HFF-Myc (cell line): ENCODE results near the gene C16orf74.

Source experiments
- DNase-seq: peaks from one replicate; pipeline ENCODE4 v3.0.0-alpha.2; 2011; ENCODE audit warnings: low read depth; ENCODE audit errors: extremely low read depth
- H3K4me3 ChIP-seq: replicated peaks from 2 replicates; pipeline ENCODE4 v1.5.1; 2011; ENCODE audit warnings: low read depth, mild to moderate bottlenecking, control low read depth, low read length
- TF ChIP-seq, protein P1 (sequence below): IDR thresholded peaks from 2 replicates; pipeline ENCODE4 v1.5.1; 2012; ENCODE audit warnings: mild to moderate bottlenecking, low read depth, low read length, control low read depth; ENCODE audit errors: missing control alignments

C16orf74 gene

DNA sequence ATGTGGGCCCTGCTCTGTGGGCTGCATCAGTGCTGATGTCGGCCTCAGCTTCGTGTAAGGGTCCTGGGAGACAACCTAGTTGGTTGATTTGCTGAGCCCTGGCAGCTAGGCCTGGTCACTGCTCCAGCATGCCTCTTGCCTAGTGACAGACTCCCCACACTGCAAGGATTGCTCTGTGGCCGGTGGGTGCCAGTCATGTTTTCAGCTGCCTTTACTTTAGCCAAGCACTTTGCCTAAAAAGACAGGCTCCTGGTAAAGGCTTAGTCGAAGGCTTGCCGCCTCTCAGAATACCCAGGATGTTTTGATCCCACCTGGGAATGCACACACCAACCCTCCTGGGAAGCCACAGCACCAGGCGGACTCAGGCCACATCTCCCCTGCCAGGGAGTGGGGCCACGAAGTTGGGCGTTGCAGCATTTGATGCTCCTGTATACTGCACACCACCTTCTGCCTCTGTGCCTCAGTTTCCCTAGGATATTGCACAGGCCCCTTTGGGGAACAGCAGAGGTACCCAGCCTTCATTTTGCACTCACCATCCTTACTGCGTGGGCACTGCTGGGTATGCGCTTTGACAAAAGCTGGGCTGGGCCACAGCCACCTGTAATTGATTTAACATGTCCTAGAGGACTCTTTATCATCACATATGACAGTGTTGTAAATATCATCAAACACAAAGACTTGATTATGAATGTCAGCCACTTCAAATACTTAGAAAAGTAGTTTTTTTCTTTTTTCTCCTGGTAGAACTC is 82.0 kb downstream of the C16orf74 start:
- no peak overlapping the region for H3K4me3 ChIP-seq
- DNase-seq: no peak
- TF ChIP-seq, protein P1, sequence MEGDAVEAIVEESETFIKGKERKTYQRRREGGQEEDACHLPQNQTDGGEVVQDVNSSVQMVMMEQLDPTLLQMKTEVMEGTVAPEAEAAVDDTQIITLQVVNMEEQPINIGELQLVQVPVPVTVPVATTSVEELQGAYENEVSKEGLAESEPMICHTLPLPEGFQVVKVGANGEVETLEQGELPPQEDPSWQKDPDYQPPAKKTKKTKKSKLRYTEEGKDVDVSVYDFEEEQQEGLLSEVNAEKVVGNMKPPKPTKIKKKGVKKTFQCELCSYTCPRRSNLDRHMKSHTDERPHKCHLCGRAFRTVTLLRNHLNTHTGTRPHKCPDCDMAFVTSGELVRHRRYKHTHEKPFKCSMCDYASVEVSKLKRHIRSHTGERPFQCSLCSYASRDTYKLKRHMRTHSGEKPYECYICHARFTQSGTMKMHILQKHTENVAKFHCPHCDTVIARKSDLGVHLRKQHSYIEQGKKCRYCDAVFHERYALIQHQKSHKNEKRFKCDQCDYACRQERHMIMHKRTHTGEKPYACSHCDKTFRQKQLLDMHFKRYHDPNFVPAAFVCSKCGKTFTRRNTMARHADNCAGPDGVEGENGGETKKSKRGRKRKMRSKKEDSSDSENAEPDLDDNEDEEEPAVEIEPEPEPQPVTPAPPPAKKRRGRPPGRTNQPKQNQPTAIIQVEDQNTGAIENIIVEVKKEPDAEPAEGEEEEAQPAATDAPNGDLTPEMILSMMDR: no peak

DNA sequence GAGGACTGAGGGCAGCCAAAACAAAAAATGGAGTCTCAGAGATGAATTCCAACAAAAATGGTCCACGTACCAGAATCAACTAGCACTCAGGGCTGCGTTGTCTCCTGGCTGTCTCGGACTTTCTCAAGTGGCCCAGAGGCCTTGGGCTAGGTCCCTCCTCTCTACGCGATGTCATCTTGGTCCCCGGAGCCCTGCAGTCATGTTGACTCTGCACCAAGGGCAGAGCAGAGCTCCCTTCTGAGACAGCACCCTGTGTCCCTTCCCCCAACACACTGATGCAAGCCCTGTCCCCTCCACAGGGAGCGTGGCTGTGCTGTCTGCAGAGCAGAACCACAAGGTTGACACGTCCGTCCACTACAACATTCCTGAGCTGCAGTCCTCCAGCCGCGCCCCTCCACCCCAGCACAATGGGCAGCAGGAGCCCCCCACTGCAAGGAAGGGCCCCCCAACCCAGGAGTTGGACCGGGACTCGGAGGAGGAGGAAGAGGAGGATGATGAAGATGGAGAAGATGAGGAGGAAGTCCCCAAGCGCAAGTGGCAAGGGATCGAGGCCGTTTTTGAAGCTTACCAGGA is 83.0 kb downstream of the C16orf74 start:
- DNase-seq: no peak
- TF ChIP-seq, protein P1: no peak
- no peak overlapping the region for H3K4me3 ChIP-seq

DNA sequence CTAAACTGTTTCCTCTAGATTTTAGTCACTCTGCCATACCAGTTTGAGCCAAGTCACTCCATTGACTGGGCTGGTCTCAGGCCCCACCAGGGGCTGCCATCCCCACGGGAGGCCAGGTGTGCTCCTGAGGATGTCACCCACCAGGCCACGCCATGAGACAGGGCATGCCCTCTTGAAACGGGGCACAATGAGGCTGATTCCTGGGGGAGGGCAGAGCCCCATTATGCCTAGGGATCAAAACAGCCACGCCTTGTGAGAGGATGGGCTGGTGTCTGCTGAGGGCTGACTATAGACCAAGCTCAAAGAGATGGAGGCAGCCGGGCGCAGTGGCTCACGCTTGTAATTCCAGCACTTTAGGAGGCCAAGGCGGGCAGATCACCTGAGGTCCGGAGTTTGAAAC is 83.6 kb downstream of the C16orf74 start:
- TF ChIP-seq, protein P1: no peak
- DNase-seq: no peak
- H3K4me3 ChIP-seq: no peak overlapping the region

DNA sequence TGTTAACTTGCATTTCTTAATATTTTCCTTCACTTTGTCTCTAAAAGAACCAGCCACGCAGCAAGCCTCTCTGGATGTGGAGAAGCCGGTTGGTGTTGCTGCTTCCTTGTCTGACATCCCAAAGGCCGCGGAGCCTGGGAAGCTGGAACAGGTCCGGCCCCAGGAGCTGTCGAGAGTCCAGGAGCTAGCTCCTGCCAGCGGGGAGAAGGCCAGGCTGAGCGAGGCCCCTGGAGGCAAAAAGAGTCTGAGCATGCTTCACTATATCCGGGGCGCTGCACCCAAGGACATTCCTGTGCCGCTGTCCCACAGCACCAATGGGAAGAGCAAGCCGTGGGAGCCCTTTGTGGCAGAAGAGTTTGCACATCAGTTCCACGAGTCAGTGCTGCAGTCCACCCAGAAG is 85.0 kb downstream of the C16orf74 start:
- no peak for DNase-seq
- TF ChIP-seq, protein P1: no peak
- no peak overlapping the region for H3K4me3 ChIP-seq

DNA sequence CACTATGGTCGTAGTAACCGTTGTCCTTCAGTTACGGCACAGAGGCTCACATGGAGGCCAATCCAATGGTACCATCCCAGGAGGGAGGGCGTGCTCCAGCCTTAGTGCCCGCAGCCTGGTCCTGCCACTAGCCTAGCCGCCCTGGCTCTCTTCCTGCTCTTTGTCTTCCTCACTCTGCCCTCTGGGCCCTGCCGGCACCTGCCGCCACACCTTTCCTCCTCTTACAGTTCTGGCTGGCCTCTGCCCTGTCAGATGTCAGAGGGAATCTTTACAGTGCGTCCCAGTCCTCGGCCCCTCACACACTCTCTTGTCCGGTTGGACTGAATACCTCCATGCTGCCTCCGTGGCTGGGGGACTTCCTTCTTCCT is 85.5 kb downstream of the C16orf74 start:
- TF ChIP-seq, protein P1: no peak
- H3K4me3 ChIP-seq: no peak overlapping the region
- DNase-seq: no peak

DNA sequence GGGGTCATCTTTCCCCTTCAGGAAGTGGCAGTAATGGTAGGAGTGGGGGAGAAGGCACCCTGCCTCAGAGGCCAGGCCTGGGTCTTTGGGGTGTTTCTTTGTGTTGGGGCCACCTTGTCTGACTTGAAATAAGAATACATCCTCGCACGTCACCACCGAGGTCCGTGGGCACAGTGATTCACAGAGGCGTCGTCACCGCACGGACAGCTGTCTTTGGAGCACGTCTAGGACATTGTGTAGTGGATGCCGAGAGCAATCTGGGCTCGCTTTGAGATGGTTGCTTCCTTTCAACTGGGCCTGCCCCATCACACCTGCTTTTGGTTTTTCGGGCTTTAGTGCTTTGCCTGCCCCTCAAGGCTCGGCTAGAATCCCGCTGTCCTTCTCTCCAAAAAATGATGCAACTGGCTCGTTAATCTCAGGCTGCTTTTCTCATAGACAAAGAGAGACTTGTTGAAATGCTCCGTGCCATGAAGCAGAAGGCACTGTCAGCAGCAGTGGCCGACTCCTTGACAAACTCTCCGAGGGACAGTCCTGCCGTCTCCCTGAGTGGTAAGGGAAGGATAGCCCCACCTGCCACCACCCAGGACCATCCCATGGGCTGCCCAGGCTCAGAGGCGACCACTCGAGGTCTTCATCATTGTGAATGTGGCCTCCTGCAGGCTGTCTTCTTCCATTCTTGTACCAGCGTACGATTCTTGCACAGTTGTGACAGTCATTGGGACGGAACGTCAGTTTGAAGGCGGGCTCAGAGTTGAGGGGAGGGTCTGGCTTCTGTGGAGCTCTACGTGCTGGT is 86.1 kb downstream of the C16orf74 start:
- TF ChIP-seq, protein P1: no peak
- DNase-seq: no peak
- no peak overlapping the region for H3K4me3 ChIP-seq
